Measurements from ENCODE around the gene ELL2. TPM values are rescaled to one million over a fixed set of nuclear protein-coding genes. Genes with fewer than 3 reads are reported as not detected.

The ELL2 gene
- total RNA-seq, 1 donor from 2014 or later, result 118 TPM

- Mint-ChIP-seq H3K9me3 (ENCODE audit: unreplicated experiment) (no peaks in the 10 kb centered on the region), H3K36me3 (ENCODE audit: low read depth, unreplicated experiment) (peaks cover 4% of the 10 kb centered on the region), H3K27me3 (ENCODE audit: low read depth, unreplicated experiment) (no peaks in the 10 kb centered on the region), H3K4me1 (ENCODE audit: low read depth, unreplicated experiment) (peaks cover 38% of the 10 kb centered on the region), H3K4me3 (ENCODE audit: unreplicated experiment) (no peak overlapping the region), H3K27ac (ENCODE audit: unreplicated experiment) (no peak overlapping the region)
- H3K4me1 ChIP-seq (ENCODE audit: insufficient read depth, low read length), result peaks cover 9% of the 10 kb centered on the region
- peaks cover 79% of the 10 kb centered on the region for H4K20me1 ChIP-seq (ENCODE audit: insufficient read depth, low read length)
- no peak overlapping the region for H2AFZ ChIP-seq (ENCODE audit: low read depth, low read length)
- H3K4me3 ChIP-seq (ENCODE audit: insufficient read depth, low read depth, low read length), result no peak overlapping the region
- TF ChIP-seq CTCF (IDR thresholded peaks at IDR 0.05; ENCODE audit: insufficient read depth, low read depth, low read length) (no peak), EZH2 (IDR thresholded peaks at IDR 0.05; ENCODE audit: insufficient read depth, low read length) (no peak)
- FAIRE-seq (no peak), DNase-seq (ENCODE audit: low read depth) (no peak)
- H3K9ac ChIP-seq (ENCODE audit: low read length), result no peak overlapping the region
- H3K4me2 ChIP-seq (ENCODE audit: low read length), result no peak overlapping the region
- no peaks in the 10 kb centered on the region for H3K36me3 ChIP-seq (ENCODE audit: insufficient read depth, low read length)
- no peaks in the 10 kb centered on the region for H3K9me3 ChIP-seq (ENCODE audit: insufficient read depth, low read depth, low read length)
- H3K27me3 ChIP-seq (ENCODE audit: insufficient read depth, low read length), result no peaks in the 10 kb centered on the region
- no peak overlapping the region for H3K27ac ChIP-seq (ENCODE audit: low read depth, low read length)
- H3K79me2 ChIP-seq (ENCODE audit: insufficient read depth, low read length), result peaks cover 95% of the 10 kb centered on the region
These were observed 8.5 kb downstream of the ELL2 start for GRCh38 chr5:95953021-95953702.

- no peak overlapping the region for H3K4me3 Mint-ChIP-seq (ENCODE audit: unreplicated experiment)
- peaks cover 95% of the 10 kb centered on the region for H3K79me2 ChIP-seq (ENCODE audit: insufficient read depth, low read length)
- H3K4me3 ChIP-seq (ENCODE audit: insufficient read depth, low read depth, low read length), result no peak overlapping the region
- TF ChIP-seq CTCF (IDR thresholded peaks at IDR 0.05; ENCODE audit: insufficient read depth, low read depth, low read length) (no peak), EZH2 (IDR thresholded peaks at IDR 0.05; ENCODE audit: insufficient read depth, low read length) (no peak)
- no peak overlapping the region for H3K27ac Mint-ChIP-seq (ENCODE audit: unreplicated experiment)
- H3K36me3 Mint-ChIP-seq (ENCODE audit: low read depth, unreplicated experiment), result peaks cover 4% of the 10 kb centered on the region
- no peaks in the 10 kb centered on the region for H3K27me3 Mint-ChIP-seq (ENCODE audit: low read depth, unreplicated experiment)
- H2AFZ ChIP-seq (ENCODE audit: low read depth, low read length), result no peak overlapping the region
- no peaks in the 10 kb centered on the region for H3K27me3 ChIP-seq (ENCODE audit: insufficient read depth, low read length)
- H3K9me3 ChIP-seq (ENCODE audit: insufficient read depth, low read depth, low read length), result no peaks in the 10 kb centered on the region
- peaks cover 3% of the 10 kb centered on the region for H3K4me1 ChIP-seq (ENCODE audit: insufficient read depth, low read length)
- no peak overlapping the region for H3K27ac ChIP-seq (ENCODE audit: low read depth, low read length)
- H3K4me2 ChIP-seq (ENCODE audit: low read length), result no peak overlapping the region
- H4K20me1 ChIP-seq (ENCODE audit: insufficient read depth, low read length), result peaks cover 72% of the 10 kb centered on the region
- no peak overlapping the region for H3K9ac ChIP-seq (ENCODE audit: low read length)
- peaks cover 34% of the 10 kb centered on the region for H3K4me1 Mint-ChIP-seq (ENCODE audit: low read depth, unreplicated experiment)
- DNase-seq (ENCODE audit: low read depth) (no peak), FAIRE-seq (no peak)
- H3K9me3 Mint-ChIP-seq (ENCODE audit: unreplicated experiment), result no peaks in the 10 kb centered on the region
- H3K36me3 ChIP-seq (ENCODE audit: insufficient read depth, low read length), result no peaks in the 10 kb centered on the region
These were observed 9.7 kb downstream of the ELL2 start for GRCh38 chr5:95951916-95952315.

- no peak for TF ChIP-seq CTCF (IDR thresholded peaks at IDR 0.05; ENCODE audit: insufficient read depth, low read depth, low read length)
- TF ChIP-seq EZH2 (IDR thresholded peaks at IDR 0.05; ENCODE audit: insufficient read depth, low read length), result no peak
- Histone ChIP-seq H3K36me3 (ENCODE audit: insufficient read depth, low read length) (no peaks in the 10 kb centered on the region), H3K9ac (ENCODE audit: low read length) (no peak overlapping the region), H3K4me3 (ENCODE audit: insufficient read depth, low read depth, low read length) (no peak overlapping the region), H3K27ac (ENCODE audit: low read depth, low read length) (no peak overlapping the region), H3K79me2 (ENCODE audit: insufficient read depth, low read length) (peaks cover 95% of the 10 kb centered on the region), H3K27me3 (ENCODE audit: insufficient read depth, low read length) (no peaks in the 10 kb centered on the region), H3K4me2 (ENCODE audit: low read length) (no peak overlapping the region), H3K4me1 (ENCODE audit: insufficient read depth, low read length) (peaks cover 3% of the 10 kb centered on the region), H2AFZ (ENCODE audit: low read depth, low read length) (no peak overlapping the region), H3K9me3 (ENCODE audit: insufficient read depth, low read depth, low read length) (no peaks in the 10 kb centered on the region), H4K20me1 (ENCODE audit: insufficient read depth, low read length) (peaks cover 72% of the 10 kb centered on the region)
- no peaks in the 10 kb centered on the region for H3K9me3 Mint-ChIP-seq (ENCODE audit: unreplicated experiment)
- H3K4me1 Mint-ChIP-seq (ENCODE audit: low read depth, unreplicated experiment), result peaks cover 33% of the 10 kb centered on the region
- no peak overlapping the region for H3K27ac Mint-ChIP-seq (ENCODE audit: unreplicated experiment)
- peaks cover 8% of the 10 kb centered on the region for H3K36me3 Mint-ChIP-seq (ENCODE audit: low read depth, unreplicated experiment)
- no peak overlapping the region for H3K4me3 Mint-ChIP-seq (ENCODE audit: unreplicated experiment)
- DNase-seq (ENCODE audit: low read depth), result no peak
- FAIRE-seq, result no peak
- no peaks in the 10 kb centered on the region for H3K27me3 Mint-ChIP-seq (ENCODE audit: low read depth, unreplicated experiment)
These were observed 11.8 kb downstream of the ELL2 start for GRCh38 chr5:95949810-95950209.

Data from astrocyte (in vitro differentiated cells and primary cell).